Measurements from ENCODE around the gene CEBPZOS.

- no peak for TF ChIP-seq EZH2 (IDR thresholded peaks at IDR 0.05; ENCODE audit: low read length, missing control alignments)
- no peak for TF ChIP-seq CTCF (conservative IDR thresholded peaks at IDR 0.05 in 1 of 2, IDR thresholded peaks at IDR 0.05 in 1 of 2; ENCODE audit: low read depth in 1 of 2, low read length in 2 of 2)
Measured at GRCh38 chr2:37198681-37199065, 2.4 kb downstream of the CEBPZOS start.

All from fibroblast of lung (primary cell).